Right renal cortex interstitium (tissue), 3 donors: ENCODE results near the gene ALS2. TPM values are rescaled to one million over a fixed set of nuclear protein-coding genes. Genes with fewer than 3 reads are reported as not detected.

Source experiments
- polyA plus RNA-seq, 3 donors: library from polyadenylated mRNA; unstranded; fragments of 120-200 nt; gene quantifications; one replicate each; pipeline ENCODE4 v1.2.1, GENCODE V29; 2013; ENCODE audit not compliant: insufficient read length in 3 of 3

The ALS2 gene
- polyA plus RNA-seq, 3 donors = 28.2 to 32.0 (median 29.6) TPM

Other genes starting within 250 kb of the ALS2 start
- gene TMEM237, start 137.4 kb downstream of the ALS2 start, polyA plus RNA-seq = 10 to 100 TPM; 50.6 to 56.5 (median 56.0) TPM
- gene MPP4, start 82.3 kb downstream of the ALS2 start, polyA plus RNA-seq = under 1 TPM; 0.13 to 0.19 (median 0.17) TPM
- 1 to 10 TPM in 2 of 3 donors, under 1 TPM in 1; 0.91 to 2.0 (median 1.1) TPM for gene CDK15, start 25.6 kb upstream of the ALS2 start, polyA plus RNA-seq